K562 (cell line): ENCODE measurements around the gene ELOVL5. TPM values are rescaled to one million over a fixed set of nuclear protein-coding genes. Genes with fewer than 3 reads are reported as not detected.

Experiments used
- BMI1 ChIP-seq: fragments of 150-350 bp; IDR thresholded peaks from 2 replicates; pipeline ENCODE4 v1.6.1; 2014; ENCODE audit warnings: low read length
- CCNT2 ChIP-seq: IDR thresholded peaks from 2 replicates; pipeline ENCODE4 v1.6.1; 2011; ENCODE audit warnings: borderline replicate concordance, low read depth, mild to moderate bottlenecking, moderate library complexity, mixed read lengths, low read length; ENCODE audit not compliant: insufficient read length; ENCODE audit errors: extremely low read depth
- CTBP1 ChIP-seq: fragments of 450-650 bp; IDR thresholded peaks from 2 replicates; pipeline ENCODE4 v1.6.1; 2016; ENCODE audit warnings: borderline replicate concordance
- E2F5 ChIP-seq: sonication (generic); formaldehyde crosslinking; IDR thresholded peaks from 2 replicates; pipeline ENCODE4 v1.8.0; 2022; ENCODE audit warnings: mild to moderate bottlenecking, missing genetic modification reagents
- FIP1L1 ChIP-seq: fragments of 200-400 bp; formaldehyde crosslinking; IDR thresholded peaks from 2 replicates; pipeline ENCODE4 v1.6.1; 2018; ENCODE audit warnings: mild to moderate bottlenecking, low read depth, low read length; ENCODE audit not compliant: poor library complexity, severe bottlenecking
- FOXA3 ChIP-seq, 2 experiments: fragments of 450-650 bp in 1 of 2; sonication (generic) in 1 of 2; formaldehyde crosslinking; IDR thresholded peaks in 1 of 2; conservative IDR thresholded peaks in 1 of 2; 2 replicates each; pipeline versions ENCODE4 v1.4.0 to v1.8.0; 2020 to 2022; ENCODE audit warnings: mild to moderate bottlenecking in 2 of 2, missing genetic modification reagents in 1 of 2
- FOXO4 ChIP-seq: fragments of 450-650 bp; formaldehyde crosslinking; IDR thresholded peaks from 2 replicates; pipeline ENCODE4 v1.4.0; 2020; ENCODE audit warnings: mild to moderate bottlenecking, moderate library complexity
- HDAC3 ChIP-seq: fragments of 450-650 bp; IDR thresholded peaks from 2 replicates; pipeline ENCODE4 v1.6.1; 2018; ENCODE audit warnings: borderline replicate concordance, mild to moderate bottlenecking, moderate library complexity; ENCODE audit not compliant: partially characterized antibody
- KDM5B ChIP-seq: fragments of 200-600 bp; sonication (generic); IDR thresholded peaks from 2 replicates; pipeline ENCODE4 v1.6.1; 2012; ENCODE audit warnings: low read depth, mild to moderate bottlenecking, moderate library complexity, low read length, control low read depth, inconsistent platforms; ENCODE audit not compliant: insufficient replicate concordance
- KLF10 ChIP-seq: fragments of 250-450 bp; sonication (Bioruptor Pico); IDR thresholded peaks from 2 replicates; pipeline ENCODE4 v1.6.1; 2021; ENCODE audit warnings: matching md5 sums
- MEF2A ChIP-seq: IDR thresholded peaks from 2 replicates; pipeline ENCODE4 v1.6.1; 2011; ENCODE audit warnings: low read depth, mild to moderate bottlenecking, low read length, moderate library complexity; ENCODE audit not compliant: control insufficient read depth
- MTA2 ChIP-seq: fragments of 450-650 bp; IDR thresholded peaks from 2 replicates; pipeline ENCODE4 v1.6.1; 2016; ENCODE audit warnings: low read depth
- SNAPC5 ChIP-seq: fragments of 250-450 bp; sonication (Bioruptor Pico); IDR thresholded peaks from 2 replicates; pipeline ENCODE4 v1.8.0; 2021; ENCODE audit warnings: moderate library complexity, mild to moderate bottlenecking, inconsistent platforms
- TCF3 ChIP-seq: sonication (generic); formaldehyde crosslinking; IDR thresholded peaks from 2 replicates; pipeline ENCODE4 v1.4.0; 2020; ENCODE audit warnings: mild to moderate bottlenecking, missing genetic modification reagents
- U2AF1 ChIP-seq: fragments of 200-400 bp; formaldehyde crosslinking; optimal IDR thresholded peaks from 2 replicates; pipeline ENCODE3; 2017; ENCODE audit warnings: mild to moderate bottlenecking, low read depth, low read length, moderate library complexity
- ZHX1 ChIP-seq: fragments of 150-350 bp; conservative IDR thresholded peaks from 2 replicates; pipeline ENCODE4 v1.6.1; 2014; ENCODE audit warnings: low read length
- ZNF232 ChIP-seq: sonication (generic); formaldehyde crosslinking; IDR thresholded peaks from 2 replicates; pipeline ENCODE4 v1.8.0; 2022; ENCODE audit warnings: mild to moderate bottlenecking, missing genetic modification reagents
- ZNF511 ChIP-seq: sonication (generic); formaldehyde crosslinking; IDR thresholded peaks from 2 replicates; pipeline ENCODE4 v1.8.0; 2022; ENCODE audit warnings: mild to moderate bottlenecking, missing genetic modification reagents
- ZNF551 ChIP-seq: fragments of 250-450 bp; sonication (Bioruptor Pico); IDR thresholded peaks from 2 replicates; pipeline ENCODE4 v1.5.0; 2021; ENCODE audit warnings: mild to moderate bottlenecking, moderate library complexity
- ZNF77 ChIP-seq: fragments of 250-450 bp; sonication (Bioruptor Pico); IDR thresholded peaks from 2 replicates; pipeline ENCODE4 v1.5.0; 2020
- polyA plus RNA-seq, 8 experiments: library from polyadenylated mRNA; depleted of rRNA in 4 of 8; stranded (reverse) in 5 of 8; unstranded in 3 of 8; fragments of >200 nt; fragmentation: Nextera tagmentation in 2 of 8; fragmentation: Illumina TruSeq in 1 of 8; extraction: Ambion mirVana in 2 of 8; extraction: Trizol in 1 of 8; gene quantifications; 2 replicates each; pipeline versions ENCODE4 v1.2.1 to v1.2.3, GENCODE V29; 2011 to 2014; ENCODE audit warnings: inconsistent platforms in 1 of 8, missing spikeins in 1 of 8
- total RNA-seq, 7 experiments: library from RNA; depleted of rRNA in 6 of 7; stranded (reverse); fragments of >200 nt in 6 of 7; fragmentation: Illumina TruSeq in 2 of 7; extraction: Trizol in 2 of 7; gene quantifications; 2 replicates each; pipeline versions ENCODE4 v1.2.1 to v1.2.3, GENCODE V29; 2011 to 2021; ENCODE audit warnings: low replicate concordance in 1 of 7
- TF ChIP-seq, protein P1 (sequence below): fragments of 250-450 bp; sonication (Bioruptor Pico); IDR thresholded peaks from 2 replicates; pipeline ENCODE4 v1.8.0; 2021; ENCODE audit warnings: moderate library complexity, mild to moderate bottlenecking, inconsistent platforms

ELOVL5 gene
- total and polyA plus RNA-seq, 9 of the 15 experiments (the other 6 are each of a cell fraction or from before 2014, with no cell fraction given): 70.6 to 245 (median 132) TPM

DNA sequence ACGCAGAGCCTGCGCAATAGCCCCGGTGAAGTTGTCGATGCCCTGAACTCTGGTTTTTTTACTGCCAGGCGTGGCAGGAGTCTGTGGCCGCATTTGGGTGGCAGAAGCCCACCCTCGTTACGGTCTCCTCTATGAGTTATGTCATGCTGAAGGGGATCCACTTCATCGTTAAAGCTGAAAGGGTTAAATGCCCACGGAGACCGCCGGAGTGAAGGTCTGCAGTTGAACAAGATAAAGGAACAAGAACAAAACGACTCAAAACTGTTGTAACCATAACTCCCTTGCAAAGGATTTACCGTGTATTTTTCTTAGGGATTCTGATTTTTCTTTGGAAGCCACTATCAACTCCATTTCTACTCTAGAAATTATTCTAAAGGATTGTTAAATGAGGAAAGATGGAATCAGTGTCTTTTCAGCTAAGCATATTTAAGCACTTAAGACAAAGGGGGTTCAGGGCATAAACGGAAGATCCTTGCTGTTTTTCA, 501 bp upstream of the ELOVL5 start (continued):
- TF ChIP-seq, protein P1, sequence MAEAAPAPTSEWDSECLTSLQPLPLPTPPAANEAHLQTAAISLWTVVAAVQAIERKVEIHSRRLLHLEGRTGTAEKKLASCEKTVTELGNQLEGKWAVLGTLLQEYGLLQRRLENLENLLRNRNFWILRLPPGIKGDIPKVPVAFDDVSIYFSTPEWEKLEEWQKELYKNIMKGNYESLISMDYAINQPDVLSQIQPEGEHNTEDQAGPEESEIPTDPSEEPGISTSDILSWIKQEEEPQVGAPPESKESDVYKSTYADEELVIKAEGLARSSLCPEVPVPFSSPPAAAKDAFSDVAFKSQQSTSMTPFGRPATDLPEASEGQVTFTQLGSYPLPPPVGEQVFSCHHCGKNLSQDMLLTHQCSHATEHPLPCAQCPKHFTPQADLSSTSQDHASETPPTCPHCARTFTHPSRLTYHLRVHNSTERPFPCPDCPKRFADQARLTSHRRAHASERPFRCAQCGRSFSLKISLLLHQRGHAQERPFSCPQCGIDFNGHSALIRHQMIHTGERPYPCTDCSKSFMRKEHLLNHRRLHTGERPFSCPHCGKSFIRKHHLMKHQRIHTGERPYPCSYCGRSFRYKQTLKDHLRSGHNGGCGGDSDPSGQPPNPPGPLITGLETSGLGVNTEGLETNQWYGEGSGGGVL (CRISPR knock-in tag): no peak
- no peak for TF ChIP-seq MEF2A
- no peak for TF ChIP-seq E2F5
- TF ChIP-seq ZNF77 (CRISPR knock-in tag): no peak
- TF ChIP-seq U2AF1: no peak
- TF ChIP-seq ZHX1: no peak
- TF ChIP-seq KLF10: no peak
- TF ChIP-seq FIP1L1: no peak
- no peak for TF ChIP-seq CCNT2
- peak; percentile 52 for TF ChIP-seq HDAC3
- no peak for TF ChIP-seq SNAPC5
- TF ChIP-seq FOXA3 (CRISPR knock-in tag; conservative IDR thresholded peaks at IDR 0.05 in 1 of 2, IDR thresholded peaks at IDR 0.05 in 1 of 2): no peak
- no peak for TF ChIP-seq CTBP1
- TF ChIP-seq KDM5B: no peak
- TF ChIP-seq MTA2: no peak
- no peak for TF ChIP-seq FOXO4 (CRISPR knock-in tag)
- no peak for TF ChIP-seq BMI1
- TF ChIP-seq ZNF511 (CRISPR knock-in tag): no peak
- TF ChIP-seq ZNF551 (CRISPR knock-in tag): no peak
- TF ChIP-seq TCF3: no peak
- TF ChIP-seq ZNF232: no peak
